Fibroblast of skin of right biceps (primary cell): ENCODE results near the gene ICAM2.
"Not testable (repeated sequence)": the region's sequence is repeated elsewhere in the genome, so short reads cannot be mapped to it uniquely, and the experiment has no call there.

Experiments used
- DNase-seq: peaks from one replicate; pipeline ENCODE4 v3.0.0-alpha.2; 2013

ICAM2 gene

GRCh38 chr17:64042700-64043485, 22.5 kb upstream of the ICAM2 start:
- no peak for DNase-seq

- no peak for DNase-seq
These were observed 21.5 kb upstream of the ICAM2 start for GRCh38 chr17:64041912-64042311.

- DNase-seq: no peak
These were observed 19.8 kb upstream of the ICAM2 start for GRCh38 chr17:64040206-64040605.

GRCh38 chr17:64039106-64039400, 18.6 kb upstream of the ICAM2 start:
- no peak for DNase-seq

- DNase-seq: no peak
These were observed 18.1 kb upstream of the ICAM2 start for GRCh38 chr17:64038331-64039105.

- no peak for DNase-seq
These were observed 17.4 kb upstream of the ICAM2 start for GRCh38 chr17:64037802-64038201.

GRCh38 chr17:64037180-64037579, 16.7 kb upstream of the ICAM2 start:
- no peak for DNase-seq

GRCh38 chr17:64036198-64036922, 15.9 kb upstream of the ICAM2 start:
- no peak for DNase-seq

GRCh38 chr17:64032081-64032480, 11.6 kb upstream of the ICAM2 start:
- DNase-seq: peak; percentile 51

- peak; percentile 52 for DNase-seq
These were observed 8.5 kb upstream of the ICAM2 start for GRCh38 chr17:64028874-64029464.

- peak; percentile 71 for DNase-seq
These were observed 5.4 kb upstream of the ICAM2 start for GRCh38 chr17:64025732-64026294.

GRCh38 chr17:64024781-64025731, 4.6 kb upstream of the ICAM2 start:
- peak; percentile 31 for DNase-seq

- DNase-seq: no peak
These were observed 3.8 kb upstream of the ICAM2 start for GRCh38 chr17:64024215-64024654.

- DNase-seq: no peak
These were observed 2.2 kb upstream of the ICAM2 start for GRCh38 chr17:64022611-64023063.

- not testable (repeated sequence) for DNase-seq
These were observed 877 bp downstream of the ICAM2 start for GRCh38 chr17:64019551-64019961.

GRCh38 chr17:64017381-64017980, 3.0 kb downstream of the ICAM2 start:
- no peak for DNase-seq

- no peak for DNase-seq
These were observed 3.5 kb downstream of the ICAM2 start for GRCh38 chr17:64016974-64017373.

- DNase-seq: no peak
These were observed 4.1 kb downstream of the ICAM2 start for GRCh38 chr17:64016231-64016784.

GRCh38 chr17:64015447-64015846, 5.0 kb downstream of the ICAM2 start:
- DNase-seq: no peak

- no peak for DNase-seq
These were observed 10.6 kb downstream of the ICAM2 start for GRCh38 chr17:64009571-64010402.
